ENCODE measurements around the gene PKHD1. TPM values are rescaled to one million over a fixed set of nuclear protein-coding genes. Genes with fewer than 3 reads are reported as not detected.

PKHD1 gene
- total RNA-seq, 4 donors from 2014 or later: 0.04 to 0.32 (median 0.22) TPM; not detected in 1

DNA sequence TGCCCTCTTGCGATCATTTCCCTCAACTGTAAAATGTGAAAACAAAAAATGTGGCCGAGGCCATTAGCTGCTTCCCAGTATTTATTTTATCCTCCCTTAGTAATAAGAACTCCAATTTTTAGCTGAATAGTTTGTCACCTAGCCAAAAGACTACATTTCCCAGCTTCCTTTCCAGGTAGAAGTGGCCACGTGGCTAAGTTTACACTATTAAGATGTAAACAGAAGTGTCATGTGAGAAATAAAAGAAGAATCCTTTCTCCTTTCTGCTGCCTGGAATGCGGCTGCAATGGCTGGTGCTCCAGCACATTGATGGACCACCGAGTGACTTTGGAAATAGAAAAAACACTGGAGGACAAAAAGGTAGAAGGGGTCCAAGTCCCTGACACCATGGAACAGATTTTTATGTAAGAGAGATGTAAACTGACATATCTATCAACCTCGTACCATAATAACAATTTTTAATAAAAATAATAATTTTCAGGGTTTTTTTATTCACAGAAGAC, 268.8 kb downstream of the PKHD1 start:
- 62% methylated on average over 6 of the region's 6 CpGs for WGBS, 2 donors
- TF ChIP-seq, protein P1, sequence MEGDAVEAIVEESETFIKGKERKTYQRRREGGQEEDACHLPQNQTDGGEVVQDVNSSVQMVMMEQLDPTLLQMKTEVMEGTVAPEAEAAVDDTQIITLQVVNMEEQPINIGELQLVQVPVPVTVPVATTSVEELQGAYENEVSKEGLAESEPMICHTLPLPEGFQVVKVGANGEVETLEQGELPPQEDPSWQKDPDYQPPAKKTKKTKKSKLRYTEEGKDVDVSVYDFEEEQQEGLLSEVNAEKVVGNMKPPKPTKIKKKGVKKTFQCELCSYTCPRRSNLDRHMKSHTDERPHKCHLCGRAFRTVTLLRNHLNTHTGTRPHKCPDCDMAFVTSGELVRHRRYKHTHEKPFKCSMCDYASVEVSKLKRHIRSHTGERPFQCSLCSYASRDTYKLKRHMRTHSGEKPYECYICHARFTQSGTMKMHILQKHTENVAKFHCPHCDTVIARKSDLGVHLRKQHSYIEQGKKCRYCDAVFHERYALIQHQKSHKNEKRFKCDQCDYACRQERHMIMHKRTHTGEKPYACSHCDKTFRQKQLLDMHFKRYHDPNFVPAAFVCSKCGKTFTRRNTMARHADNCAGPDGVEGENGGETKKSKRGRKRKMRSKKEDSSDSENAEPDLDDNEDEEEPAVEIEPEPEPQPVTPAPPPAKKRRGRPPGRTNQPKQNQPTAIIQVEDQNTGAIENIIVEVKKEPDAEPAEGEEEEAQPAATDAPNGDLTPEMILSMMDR (IDR thresholded peaks at IDR 0.05): no peak
- no peak for TF ChIP-seq POLR2A (IDR thresholded peaks at IDR 0.05)
- no peak overlapping the region for H3K4me3 ChIP-seq (ENCODE audit: low read depth, poor library complexity, severe bottlenecking)
- no peak for DNase-seq (ENCODE audit: low spot score in 2 of 2)
- intact Hi-C loops (cut with DNase I; ENCODE audit: low total_unique reads): no loop called here

DNA sequence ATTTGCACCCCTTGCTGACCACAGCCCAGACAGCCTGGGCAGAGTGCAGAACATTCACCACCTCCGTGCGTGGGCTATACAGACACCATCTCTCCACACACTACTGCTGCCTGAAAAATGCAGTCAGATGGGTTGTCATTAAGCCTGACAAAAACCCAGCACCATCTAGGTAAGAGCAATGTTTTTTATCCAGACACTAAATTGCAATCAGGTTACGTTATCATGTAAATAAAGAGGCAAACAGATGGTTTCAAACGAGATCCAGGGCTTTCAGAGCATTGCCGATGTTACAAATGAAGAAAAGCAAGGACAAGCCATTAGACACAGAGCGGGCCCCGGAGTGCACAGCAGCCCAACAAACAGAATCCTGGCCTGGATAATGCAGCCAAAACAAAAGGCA, 269.6 kb downstream of the PKHD1 start:
- WGBS, 2 donors: 63 to 68% methylated on average over 7 of the region's 7 CpGs
- DNase-seq (ENCODE audit: low spot score in 2 of 2): no peak
- intact Hi-C loops (cut with DNase I; ENCODE audit: low total_unique reads): no loop called here
- no peak overlapping the region for H3K4me3 ChIP-seq (ENCODE audit: low read depth, poor library complexity, severe bottlenecking)
- no peak for TF ChIP-seq POLR2A (IDR thresholded peaks at IDR 0.05)
- TF ChIP-seq, protein P1 (IDR thresholded peaks at IDR 0.05): no peak

- WGBS, 2 donors: 36% methylated on average over 1 of the region's 1 CpG; no CpG with 5 or more reads in 1 of the 2 donors
- DNase-seq (ENCODE audit: low spot score in 2 of 2): no peak
- H3K4me3 ChIP-seq (ENCODE audit: low read depth, poor library complexity, severe bottlenecking): no peak overlapping the region
- intact Hi-C loops (cut with DNase I; ENCODE audit: low total_unique reads): no loop called here
- no peak for TF ChIP-seq POLR2A (IDR thresholded peaks at IDR 0.05)
- TF ChIP-seq, protein P1 (IDR thresholded peaks at IDR 0.05): no peak
Observed at GRCh38 chr6:51814418-51814817, 273.0 kb downstream of the PKHD1 start.

GRCh38 chr6:51813904-51814303, 273.5 kb downstream of the PKHD1 start:
- no peak for TF ChIP-seq POLR2A (IDR thresholded peaks at IDR 0.05)
- TF ChIP-seq, protein P1 (IDR thresholded peaks at IDR 0.05): no peak
- no peak overlapping the region for H3K4me3 ChIP-seq (ENCODE audit: low read depth, poor library complexity, severe bottlenecking)
- intact Hi-C loops (cut with DNase I; ENCODE audit: low total_unique reads): no loop called here
- no peak for DNase-seq (ENCODE audit: low spot score in 2 of 2)
- WGBS, 2 donors: 31 to 44% methylated on average over 1 of the region's 1 CpG

DNA sequence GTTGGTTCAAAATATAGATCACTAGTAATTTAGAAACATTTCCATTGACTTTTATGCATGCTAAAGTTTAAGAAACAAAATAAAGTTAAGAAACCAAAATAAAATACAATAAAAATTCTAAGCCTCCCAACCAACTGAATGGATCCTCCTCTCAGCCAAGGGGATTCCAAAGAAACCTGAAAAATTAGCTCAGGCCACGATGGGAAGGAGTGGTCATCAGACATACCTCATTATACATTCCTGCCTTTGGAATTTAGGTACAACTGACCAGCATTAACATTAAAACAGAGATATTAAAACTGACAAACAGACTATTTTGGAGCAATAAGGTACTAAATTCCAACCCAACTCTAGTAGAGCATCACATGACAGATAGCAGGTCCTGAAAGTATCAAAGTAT, 275.2 kb downstream of the PKHD1 start:
- TF ChIP-seq, protein P1 (IDR thresholded peaks at IDR 0.05): no peak
- no peak for TF ChIP-seq POLR2A (IDR thresholded peaks at IDR 0.05)
- no peak overlapping the region for H3K4me3 ChIP-seq (ENCODE audit: low read depth, poor library complexity, severe bottlenecking)
- 55 to 68% methylated on average over 1 of the region's 1 CpG for WGBS, 2 donors
- no peak for DNase-seq (ENCODE audit: low spot score in 2 of 2)
- intact Hi-C loops (cut with DNase I; ENCODE audit: low total_unique reads): no loop called here

DNA sequence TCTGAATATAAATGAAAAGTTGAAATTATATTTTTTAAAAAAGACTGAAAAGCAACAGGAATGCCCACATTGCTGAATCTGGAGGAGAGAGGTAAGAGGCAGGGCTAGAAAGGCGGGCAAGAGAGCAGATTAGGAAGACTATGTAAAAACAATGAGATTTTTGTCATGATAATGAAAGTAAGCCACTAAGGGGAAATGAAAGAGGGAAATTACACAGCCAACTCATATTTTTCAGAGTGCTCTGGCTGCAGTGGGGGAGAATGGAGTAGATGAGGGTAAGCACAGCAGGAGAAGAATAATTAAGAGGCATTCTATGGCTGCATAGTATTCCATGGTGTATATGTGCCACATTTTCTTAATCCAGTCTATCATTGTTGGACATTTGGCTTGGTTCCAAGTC, 281.9 kb downstream of the PKHD1 start:
- 69 to 76% methylated on average over 1 of the region's 1 CpG for whole genome bisulfite sequencing, 2 donors
- no peak for TF ChIP-seq POLR2A (IDR thresholded peaks at IDR 0.05)
- TF ChIP-seq, protein P1 (IDR thresholded peaks at IDR 0.05): no peak
- DNase-seq (ENCODE audit: low spot score in 2 of 2): no peak
- no peak overlapping the region for H3K4me3 ChIP-seq (ENCODE audit: low read depth, poor library complexity, severe bottlenecking)
- intact Hi-C loops (cut with DNase I; ENCODE audit: low total_unique reads): no loop called here
